ENCODE measurements around the gene RNF25. TPM values are rescaled to one million over a fixed set of nuclear protein-coding genes. Genes with fewer than 3 reads are reported as not detected.

Gene RNF25
- polyA plus RNA-seq, 3 donors, result 10.7 to 20.3 (median 12.9) TPM

DNA sequence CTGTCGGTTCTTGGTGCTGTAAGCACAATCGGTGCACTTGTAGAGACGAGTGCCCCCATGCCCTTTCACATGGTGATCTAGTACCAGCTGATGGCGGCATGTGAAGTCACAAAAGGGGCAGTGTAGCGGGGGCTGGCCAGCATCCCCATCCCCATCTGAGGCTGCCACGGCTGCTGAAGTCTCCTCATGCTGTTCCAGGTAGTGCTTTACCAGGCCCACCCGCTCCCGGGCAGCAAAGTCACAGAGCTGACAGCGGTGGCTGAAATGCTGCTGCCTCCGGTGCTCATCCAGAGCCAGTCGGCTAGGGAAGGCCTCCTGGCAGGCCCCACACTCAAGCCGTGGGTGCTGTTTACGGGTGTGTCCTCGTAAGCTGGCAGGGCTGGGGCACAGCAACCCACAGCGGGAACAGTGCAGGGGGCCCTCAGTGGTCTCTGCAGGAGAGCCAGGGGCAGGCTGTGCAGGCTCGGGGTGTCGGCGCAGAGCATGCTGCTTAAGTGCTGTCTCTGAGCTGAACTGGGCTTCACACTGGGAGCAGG, 29.6 kb downstream of the RNF25 start:
- Histone ChIP-seq H3K4me2 (replicated peaks; ENCODE audit: extremely low read depth, low read length, poor library complexity, severe bottlenecking) (no peak overlapping the region), H4K20me1 (ENCODE audit: insufficient read depth, low read length) (no peaks in the 10 kb centered on the region), H3K79me2 (ENCODE audit: insufficient read depth, low read length) (no peaks in the 10 kb centered on the region), H3K27me3 (ENCODE audit: control insufficient read depth in 2 of 2, insufficient read depth in 2 of 2, low read length in 2 of 2) (no peaks in the 10 kb centered on the region), H3K4me3 (replicated peaks in 1 of 3; ENCODE audit: low read depth in 2 of 3, low read length in 3 of 3) (no peak overlapping the region), H3K4me1 (ENCODE audit: control insufficient read depth in 1 of 2, insufficient read depth in 2 of 2, low read length in 2 of 2) (no peaks in the 10 kb centered on the region), H3K27ac (ENCODE audit: low read depth in 1 of 2, low read length in 2 of 2) (no peak overlapping the region), H3K9me3 (replicated peaks in 1 of 2; ENCODE audit: control insufficient read depth in 1 of 2, insufficient read depth in 1 of 2, low read length in 2 of 2) (no peaks in the 10 kb centered on the region), H3K9ac (ENCODE audit: insufficient read depth, low read length, poor library complexity, severe bottlenecking) (no peak overlapping the region), H2AFZ (ENCODE audit: insufficient read depth, low read depth, low read length, poor library complexity, severe bottlenecking) (no peak overlapping the region), H3K36me3 (replicated peaks in 1 of 2; ENCODE audit: control insufficient read depth in 1 of 2, insufficient read depth in 2 of 2, low read length in 2 of 2) (peaks cover 83 to 97% of the 10 kb centered on the region in 2 donors)
- Mint-ChIP-seq H3K27me3 (ENCODE audit: low read depth in 3 of 3) (no peaks in the 10 kb centered on the region), H3K27ac (peak overlapping the region in 1 of 7 donors; percentile 73), H3K4me3 (no peak overlapping the region), H3K9me3 (no peaks in the 10 kb centered on the region), H3K4me1 (no peaks in the 10 kb centered on the region), H3K36me3 (peaks cover 85 to 100% of the 10 kb centered on the region in 2 donors)
- WGBS (ENCODE audit: insufficient coverage), result 96% methylated on average over 18 of the region's 18 CpGs
- TF ChIP-seq, protein P1, sequence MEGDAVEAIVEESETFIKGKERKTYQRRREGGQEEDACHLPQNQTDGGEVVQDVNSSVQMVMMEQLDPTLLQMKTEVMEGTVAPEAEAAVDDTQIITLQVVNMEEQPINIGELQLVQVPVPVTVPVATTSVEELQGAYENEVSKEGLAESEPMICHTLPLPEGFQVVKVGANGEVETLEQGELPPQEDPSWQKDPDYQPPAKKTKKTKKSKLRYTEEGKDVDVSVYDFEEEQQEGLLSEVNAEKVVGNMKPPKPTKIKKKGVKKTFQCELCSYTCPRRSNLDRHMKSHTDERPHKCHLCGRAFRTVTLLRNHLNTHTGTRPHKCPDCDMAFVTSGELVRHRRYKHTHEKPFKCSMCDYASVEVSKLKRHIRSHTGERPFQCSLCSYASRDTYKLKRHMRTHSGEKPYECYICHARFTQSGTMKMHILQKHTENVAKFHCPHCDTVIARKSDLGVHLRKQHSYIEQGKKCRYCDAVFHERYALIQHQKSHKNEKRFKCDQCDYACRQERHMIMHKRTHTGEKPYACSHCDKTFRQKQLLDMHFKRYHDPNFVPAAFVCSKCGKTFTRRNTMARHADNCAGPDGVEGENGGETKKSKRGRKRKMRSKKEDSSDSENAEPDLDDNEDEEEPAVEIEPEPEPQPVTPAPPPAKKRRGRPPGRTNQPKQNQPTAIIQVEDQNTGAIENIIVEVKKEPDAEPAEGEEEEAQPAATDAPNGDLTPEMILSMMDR (IDR thresholded peaks at IDR 0.05), result no peak
- intact Hi-C loops (cut with micrococcal nuclease), result no loop called here
- DNase-seq, result no peak

GRCh38 chr2:218638372-218638771, 33.4 kb downstream of the RNF25 start:
- intact Hi-C loops (cut with micrococcal nuclease), result no loop called here
- Histone ChIP-seq H3K27me3 (ENCODE audit: control insufficient read depth in 2 of 2, insufficient read depth in 2 of 2, low read length in 2 of 2) (no peaks in the 10 kb centered on the region), H3K9ac (ENCODE audit: insufficient read depth, low read length, poor library complexity, severe bottlenecking) (no peak overlapping the region), H3K27ac (ENCODE audit: low read depth in 1 of 2, low read length in 2 of 2) (no peak overlapping the region), H3K4me3 (replicated peaks in 1 of 3; ENCODE audit: low read depth in 2 of 3, low read length in 3 of 3) (no peak overlapping the region), H2AFZ (ENCODE audit: insufficient read depth, low read depth, low read length, poor library complexity, severe bottlenecking) (no peak overlapping the region), H3K36me3 (replicated peaks in 1 of 2; ENCODE audit: control insufficient read depth in 1 of 2, insufficient read depth in 2 of 2, low read length in 2 of 2) (peaks cover 87 to 97% of the 10 kb centered on the region in 2 donors), H3K9me3 (replicated peaks in 1 of 2; ENCODE audit: control insufficient read depth in 1 of 2, insufficient read depth in 1 of 2, low read length in 2 of 2) (no peaks in the 10 kb centered on the region), H3K4me1 (ENCODE audit: control insufficient read depth in 1 of 2, insufficient read depth in 2 of 2, low read length in 2 of 2) (peaks cover 0 to 4% of the 10 kb centered on the region in 2 donors), H3K79me2 (ENCODE audit: insufficient read depth, low read length) (no peaks in the 10 kb centered on the region), H3K4me2 (replicated peaks; ENCODE audit: extremely low read depth, low read length, poor library complexity, severe bottlenecking) (no peak overlapping the region), H4K20me1 (ENCODE audit: insufficient read depth, low read length) (no peaks in the 10 kb centered on the region)
- Mint-ChIP-seq H3K4me1 (peaks cover 5% of the 10 kb centered on the region), H3K27ac (no peak overlapping the region), H3K4me3 (no peak overlapping the region), H3K36me3 (peaks cover 88 to 99% of the 10 kb centered on the region in 2 donors), H3K9me3 (no peaks in the 10 kb centered on the region), H3K27me3 (ENCODE audit: low read depth in 3 of 3) (no peaks in the 10 kb centered on the region)
- TF ChIP-seq, protein P1 (IDR thresholded peaks at IDR 0.05), result no peak
- 99% methylated on average over 18 of the region's 18 CpGs for WGBS (ENCODE audit: insufficient coverage)
- DNase-seq, result no peak

Data from CD14-positive monocyte (primary cell).